Thyroid gland (tissue), 4 donors: ENCODE results near the gene COL8A2. TPM values are rescaled to one million over a fixed set of nuclear protein-coding genes. Genes with fewer than 3 reads are reported as not detected.

Source experiments
- DNase-seq, 2 donors: peaks; one replicate each; pipeline ENCODE4 v3.0.0-alpha.2; 2019
- H3K27ac ChIP-seq, 3 donors: fragments of 200-600 bp; sonication (generic); 1 replicate in 2 of 3; 2 replicates in 1 of 3; pipeline ENCODE4 v1.5.1; 2016 to 2019; ENCODE audit warnings: mild to moderate bottlenecking in 1 of 3, moderate library complexity in 1 of 3
- H3K27me3 ChIP-seq: fragments of 200-600 bp; sonication (generic); one replicate; pipeline ENCODE4 v1.5.1; 2019
- H3K36me3 ChIP-seq, 2 donors: fragments of 200-600 bp; sonication (generic); one replicate each; pipeline ENCODE4 v1.5.1; 2016 to 2019
- H3K4me1 ChIP-seq, 2 donors: fragments of 200-600 bp; sonication (generic); one replicate each; pipeline ENCODE4 v1.5.1; 2017 to 2019
- H3K4me3 ChIP-seq, 3 donors: fragments of 200-600 bp; sonication (generic); replicated peaks in 1 of 3; 1 replicate in 2 of 3; 2 replicates in 1 of 3; pipeline ENCODE4 v1.5.1; 2016; ENCODE audit warnings: mild to moderate bottlenecking in 1 of 3
- H3K9me3 ChIP-seq: fragments of 200-600 bp; sonication (generic); one replicate; pipeline ENCODE4 v1.5.1; 2017
- POLR2A ChIP-seq, 2 donors: fragments of 450-650 bp; IDR thresholded peaks; one replicate each; pipeline ENCODE4 v1.6.1; 2017; ENCODE audit warnings: antibody characterized with exemption in 2 of 2, mild to moderate bottlenecking in 2 of 2, moderate library complexity in 1 of 2
- WGBS, 2 donors: methylation state at CpG; one replicate each; pipeline ENCODE4 v1.1.5; 2017; 5-methylcytosine and 5-hydroxymethylcytosine counted together
- intact Hi-C: fragments of 100-400 bp; cut with DNase I; formaldehyde crosslinking; loops from one replicate; pipeline ENCODE4 v1.15.1; 2023
- total RNA-seq, 4 donors: library from RNA; depleted of rRNA; stranded (reverse); fragments of >200 nt; gene quantifications; one replicate each; pipeline ENCODE4 v1.2.3, GENCODE V29; 2016
- TF ChIP-seq, protein P1 (sequence below), 6 experiments: fragments of 200-600 bp in 3 of 6; fragments of 450-650 bp in 3 of 6; sonication (generic) in 3 of 6; IDR thresholded peaks; one replicate each; pipeline ENCODE4 v1.5.1; 2016 to 2019; ENCODE audit warnings: antibody characterized with exemption in 6 of 6, mild to moderate bottlenecking in 2 of 6, inconsistent platforms in 1 of 6, moderate library complexity in 1 of 6

The COL8A2 gene
- total RNA-seq, 4 donors from 2014 or later: 5.7 to 13.7 (median 10.1) TPM

- H3K27me3 ChIP-seq: no peaks in the 10 kb centered on the region
- no peak overlapping the region for H3K4me3 ChIP-seq
- H3K36me3 ChIP-seq: no peaks in the 10 kb centered on the region
- no peak for DNase-seq
- peaks cover 50 to 86% of the 10 kb centered on the region in 2 donors for H3K4me1 ChIP-seq
- intact Hi-C loops: no loop called here
- no peak for TF ChIP-seq POLR2A (IDR thresholded peaks at IDR 0.05)
- TF ChIP-seq, protein P1, sequence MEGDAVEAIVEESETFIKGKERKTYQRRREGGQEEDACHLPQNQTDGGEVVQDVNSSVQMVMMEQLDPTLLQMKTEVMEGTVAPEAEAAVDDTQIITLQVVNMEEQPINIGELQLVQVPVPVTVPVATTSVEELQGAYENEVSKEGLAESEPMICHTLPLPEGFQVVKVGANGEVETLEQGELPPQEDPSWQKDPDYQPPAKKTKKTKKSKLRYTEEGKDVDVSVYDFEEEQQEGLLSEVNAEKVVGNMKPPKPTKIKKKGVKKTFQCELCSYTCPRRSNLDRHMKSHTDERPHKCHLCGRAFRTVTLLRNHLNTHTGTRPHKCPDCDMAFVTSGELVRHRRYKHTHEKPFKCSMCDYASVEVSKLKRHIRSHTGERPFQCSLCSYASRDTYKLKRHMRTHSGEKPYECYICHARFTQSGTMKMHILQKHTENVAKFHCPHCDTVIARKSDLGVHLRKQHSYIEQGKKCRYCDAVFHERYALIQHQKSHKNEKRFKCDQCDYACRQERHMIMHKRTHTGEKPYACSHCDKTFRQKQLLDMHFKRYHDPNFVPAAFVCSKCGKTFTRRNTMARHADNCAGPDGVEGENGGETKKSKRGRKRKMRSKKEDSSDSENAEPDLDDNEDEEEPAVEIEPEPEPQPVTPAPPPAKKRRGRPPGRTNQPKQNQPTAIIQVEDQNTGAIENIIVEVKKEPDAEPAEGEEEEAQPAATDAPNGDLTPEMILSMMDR (IDR thresholded peaks at IDR 0.05): no peak
- 94 to 100% methylated on average over 1 of the region's 1 CpG for WGBS, 2 donors
- no peaks in the 10 kb centered on the region for H3K9me3 ChIP-seq
- no peak overlapping the region for H3K27ac ChIP-seq
Observed at GRCh38 chr1:36165145-36165544, 40.1 kb upstream of the COL8A2 start.

GRCh38 chr1:36164361-36164760, 39.3 kb upstream of the COL8A2 start:
- Histone ChIP-seq H3K9me3 (no peaks in the 10 kb centered on the region), H3K36me3 (no peaks in the 10 kb centered on the region), H3K4me1 (peaks cover 42 to 86% of the 10 kb centered on the region in 2 donors), H3K27ac (peak overlapping the region in 2 of 3 donors; percentile 28 to 90), H3K27me3 (no peaks in the 10 kb centered on the region), H3K4me3 (no peak overlapping the region)
- TF ChIP-seq, protein P1 (IDR thresholded peaks at IDR 0.05): no peak
- DNase-seq: no peak
- 64 to 65% methylated on average over 2 of the region's 2 CpGs for WGBS, 2 donors
- intact Hi-C loops: no loop called here

DNA sequence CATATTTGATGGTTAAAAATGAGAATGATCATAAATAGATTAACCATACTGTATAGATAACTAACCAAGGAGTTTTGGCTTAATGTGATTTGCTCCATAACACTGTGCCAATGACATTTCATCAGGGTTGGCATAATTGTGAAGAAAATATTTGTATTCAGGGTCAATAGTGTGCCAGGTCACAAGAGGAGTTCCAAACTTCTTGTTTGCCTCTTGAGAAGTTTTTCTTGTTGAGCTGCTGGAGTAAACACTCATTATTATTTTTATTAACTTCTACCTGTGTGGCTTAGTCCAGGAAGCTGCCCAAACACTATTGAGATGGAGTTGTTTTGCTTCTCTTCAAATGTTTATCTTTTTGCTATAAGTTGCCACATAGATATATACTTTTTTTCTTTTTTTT, 38.4 kb upstream of the COL8A2 start:
- no peaks in the 10 kb centered on the region for H3K9me3 ChIP-seq
- intact Hi-C loops: no loop called here
- TF ChIP-seq, protein P1 (IDR thresholded peaks at IDR 0.05): no peak
- TF ChIP-seq POLR2A (IDR thresholded peaks at IDR 0.05): no peak
- peak overlapping the region; percentile 36 to 90 (median 84) for H3K27ac ChIP-seq
- H3K4me1 ChIP-seq: peaks cover 40 to 88% of the 10 kb centered on the region in 2 donors
- no peaks in the 10 kb centered on the region for H3K27me3 ChIP-seq
- H3K36me3 ChIP-seq: no peaks in the 10 kb centered on the region
- H3K4me3 ChIP-seq: no peak overlapping the region
- no peak for DNase-seq

GRCh38 chr1:36162680-36163239, 37.7 kb upstream of the COL8A2 start:
- Histone ChIP-seq H3K27me3 (no peaks in the 10 kb centered on the region), H3K4me3 (no peak overlapping the region), H3K27ac (peak overlapping the region; percentile 36 to 90 (median 84)), H3K36me3 (no peaks in the 10 kb centered on the region), H3K9me3 (no peaks in the 10 kb centered on the region), H3K4me1 (peaks cover 47 to 92% of the 10 kb centered on the region in 2 donors)
- no peak for TF ChIP-seq POLR2A (IDR thresholded peaks at IDR 0.05)
- TF ChIP-seq, protein P1 (IDR thresholded peaks at IDR 0.05): no peak
- DNase-seq: no peak
- intact Hi-C loops: no loop called here
- 100% methylated on average over 1 of the region's 1 CpG for WGBS, 2 donors

- peaks cover 53 to 88% of the 10 kb centered on the region in 2 donors for H3K4me1 ChIP-seq
Observed at GRCh38 chr1:36161641-36162531, 36.9 kb upstream of the COL8A2 start.

More at GRCh38 chr1:36161641-36162531, 36.9 kb upstream of the COL8A2 start:
- H3K36me3 ChIP-seq: no peaks in the 10 kb centered on the region
- no peaks in the 10 kb centered on the region for H3K9me3 ChIP-seq
- H3K4me3 ChIP-seq: peak overlapping the region in 1 of 3 donors; percentile 13
- intact Hi-C loops: no loop called here
- H3K27me3 ChIP-seq: no peaks in the 10 kb centered on the region
- H3K27ac ChIP-seq: peak overlapping the region; percentile 69 to 90 (median 84)
- TF ChIP-seq, protein P1 (IDR thresholded peaks at IDR 0.05): no peak
- TF ChIP-seq POLR2A (IDR thresholded peaks at IDR 0.05): peak in 1 of 2 donors; percentile 19
- WGBS, 2 donors: 54 to 59% methylated on average over 14 of the region's 14 CpGs
- DNase-seq: peak in 1 of 2 donors; percentile 51
